Measurements from ENCODE around the gene SLC13A5.
"Not testable (repeated sequence)": the region's sequence is repeated elsewhere in the genome, so short reads cannot be mapped to it uniquely, and the experiment has no call there.

The SLC13A5 gene

DNA sequence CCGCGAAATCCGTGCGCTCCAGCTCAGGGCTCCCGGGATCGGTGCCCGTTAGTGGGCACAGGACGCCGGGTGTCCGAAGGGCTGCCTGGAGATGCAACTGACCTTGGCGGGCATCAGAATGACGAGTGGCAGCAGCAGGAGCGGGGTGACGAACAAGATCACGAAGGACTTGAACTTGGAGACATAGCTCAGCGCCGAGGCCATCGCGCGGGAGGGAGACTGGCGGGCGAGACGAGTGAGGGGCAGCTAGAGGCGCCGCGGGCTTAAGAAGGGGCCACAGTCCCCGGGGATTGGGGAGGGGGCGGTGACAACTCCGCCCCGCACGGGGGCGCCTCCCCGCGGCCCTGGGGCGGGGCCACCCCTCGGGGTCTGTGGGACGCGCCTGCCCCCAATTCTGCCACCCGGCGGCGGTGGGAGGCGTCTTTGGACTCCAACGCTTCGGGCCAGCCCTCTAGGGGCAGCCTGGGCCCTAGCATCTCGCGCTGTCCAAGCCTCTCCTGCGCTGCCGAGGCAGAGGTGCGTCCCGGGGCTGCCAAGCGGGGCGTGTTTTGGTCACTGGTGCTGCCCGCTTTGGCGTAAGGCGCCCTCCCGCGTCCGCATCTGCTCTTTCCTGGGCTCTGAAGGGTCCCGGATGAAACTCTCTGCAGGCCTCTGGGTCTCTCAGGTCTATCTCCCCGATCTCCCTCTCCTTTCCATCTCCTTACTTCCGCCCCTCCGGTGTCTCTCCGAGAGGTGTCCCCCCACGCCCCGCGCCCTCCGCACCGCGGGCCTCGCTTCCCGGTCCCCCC lies at the start of gene SLC13A5:
Gene SLC13A5, minus strand, starts transcription at position 240 of the 788 bp plus-strand sequence. Its CDS starts 36 bp downstream, at position 204.
- peak within 1 kb of the TSS; percentile 64 for H3K4me3 Mint-ChIP-seq

DNA sequence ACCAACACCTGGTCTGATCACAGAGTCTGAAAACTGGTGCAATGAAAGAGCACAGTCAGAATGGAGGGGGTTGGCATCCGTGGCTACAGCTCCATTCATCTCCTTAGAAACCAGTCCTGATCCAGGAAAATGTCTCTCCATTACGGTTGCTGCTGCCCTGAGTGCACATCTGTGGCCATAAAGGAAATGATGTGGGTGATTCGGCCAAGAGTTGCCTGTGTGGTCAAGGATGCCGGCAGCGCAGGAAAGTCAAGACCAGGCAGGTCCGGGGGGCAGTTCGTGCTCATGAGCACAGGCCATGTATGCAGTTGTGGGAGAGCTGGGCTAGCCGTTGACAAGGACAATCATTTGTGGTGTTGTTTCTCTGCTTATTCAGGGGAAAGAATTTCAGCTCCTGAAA lies 48.6 kb upstream of the SLC13A5 start:
- peaks cover 21% of the 10 kb centered on the region for H3K4me1 Mint-ChIP-seq
- H3K27me3 Mint-ChIP-seq, result no peaks in the 10 kb centered on the region
- no peak overlapping the region for H3K27ac Mint-ChIP-seq
- peaks cover 76% of the 10 kb centered on the region for H3K36me3 Mint-ChIP-seq
- no peak for ATAC-seq
- H3K9me3 Mint-ChIP-seq, result peaks cover 14% of the 10 kb centered on the region
- H3K4me3 Mint-ChIP-seq, result no peak overlapping the region

More for the DNA sequence above, at the start of gene SLC13A5:
- no peak within 1 kb of the TSS for H3K27ac Mint-ChIP-seq
- H3K9me3 Mint-ChIP-seq, result no peaks in the 10 kb centered on the region
- H3K4me1 Mint-ChIP-seq, result peaks cover 23% of the 10 kb centered on the region
- H3K27me3 Mint-ChIP-seq, result peaks cover 93% of the 10 kb centered on the region
- H3K36me3 Mint-ChIP-seq, result no peaks in the 10 kb centered on the region
- peak; percentile 64 for ATAC-seq

GRCh38 chr17:6757747-6758146 lies 44.6 kb upstream of the SLC13A5 start:
- ATAC-seq, result no peak
- Mint-ChIP-seq H3K27ac (peak overlapping the region; percentile 93), H3K4me3 (no peak overlapping the region), H3K4me1 (peaks cover 39% of the 10 kb centered on the region), H3K36me3 (peaks cover 36% of the 10 kb centered on the region), H3K27me3 (no peaks in the 10 kb centered on the region), H3K9me3 (no peaks in the 10 kb centered on the region)

- peak overlapping the region; percentile 93 for H3K27ac Mint-ChIP-seq
- peak; percentile 14 for ATAC-seq
- H3K4me1 Mint-ChIP-seq, result peaks cover 39% of the 10 kb centered on the region
- no peaks in the 10 kb centered on the region for H3K27me3 Mint-ChIP-seq
- peaks cover 23% of the 10 kb centered on the region for H3K36me3 Mint-ChIP-seq
- H3K4me3 Mint-ChIP-seq, result peak overlapping the region; percentile 90
- H3K9me3 Mint-ChIP-seq, result no peaks in the 10 kb centered on the region
These were observed 43.4 kb upstream of the SLC13A5 start for GRCh38 chr17:6756425-6757031.

GRCh38 chr17:6755731-6756184 lies 42.6 kb upstream of the SLC13A5 start, which contains the start of gene XAF1:
XAF1 (plus strand) TSS chr17:6756046; CDS start chr17:6756079, 33 bp downstream.
- Mint-ChIP-seq H3K27ac (peak within 1 kb of the TSS; percentile 93), H3K9me3 (no peaks in the 10 kb centered on the region), H3K27me3 (no peaks in the 10 kb centered on the region), H3K4me1 (peaks cover 39% of the 10 kb centered on the region), H3K36me3 (peaks cover 18% of the 10 kb centered on the region), H3K4me3 (peak within 1 kb of the TSS; percentile 90)
- peak; percentile 79 for ATAC-seq

DNA sequence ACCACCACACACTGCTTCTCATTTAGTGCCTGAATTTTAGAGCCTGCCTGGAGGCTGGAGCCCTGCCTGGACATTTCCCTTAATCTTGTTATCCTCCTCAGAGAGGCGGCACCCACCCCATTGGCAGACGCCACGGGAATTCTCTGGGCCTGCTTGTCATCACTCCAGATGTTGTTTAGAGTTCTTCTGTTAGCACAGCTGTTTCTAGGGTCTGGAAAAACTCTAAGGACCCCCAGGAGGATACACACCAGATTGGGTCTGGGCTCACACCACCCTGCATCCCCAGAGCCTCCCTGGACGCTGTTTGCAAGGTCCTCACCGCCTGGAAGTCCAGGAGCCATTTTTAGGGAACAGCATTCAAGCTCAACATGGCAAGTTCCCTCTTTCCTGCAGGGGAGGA lies 42.1 kb upstream of the SLC13A5 start:
- Mint-ChIP-seq H3K27me3 (no peaks in the 10 kb centered on the region), H3K36me3 (peaks cover 14% of the 10 kb centered on the region)

DNA sequence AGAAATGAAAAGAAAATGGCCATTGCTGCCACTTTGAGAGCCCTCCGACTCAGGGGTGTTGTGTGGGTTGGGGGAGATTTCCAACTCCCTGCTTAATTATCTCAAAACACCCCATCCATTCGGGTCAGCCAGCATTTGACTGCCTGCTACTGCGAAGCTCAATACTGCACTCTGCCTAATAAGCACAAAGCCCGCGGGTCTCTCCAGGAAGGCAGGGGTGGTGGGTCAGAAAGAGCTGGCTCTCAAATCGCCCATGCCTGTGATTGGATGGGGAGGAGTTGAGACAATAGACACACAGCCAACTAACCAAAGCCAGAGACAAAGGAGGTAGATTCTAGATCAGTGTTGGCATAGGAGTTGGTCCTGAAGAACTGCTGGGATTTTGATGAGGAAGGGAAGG lies 40.4 kb upstream of the SLC13A5 start:
- Mint-ChIP-seq H3K27me3 (no peaks in the 10 kb centered on the region), H3K4me3 (no peak overlapping the region), H3K36me3 (peaks cover 8% of the 10 kb centered on the region), H3K27ac (no peak overlapping the region), H3K9me3 (no peaks in the 10 kb centered on the region), H3K4me1 (peaks cover 37% of the 10 kb centered on the region)
- peak; percentile 10 for ATAC-seq

More for the DNA sequence above, 42.1 kb upstream of the SLC13A5 start:
- H3K4me1 Mint-ChIP-seq, result peaks cover 39% of the 10 kb centered on the region
- peak overlapping the region; percentile 90 for H3K4me3 Mint-ChIP-seq
- H3K9me3 Mint-ChIP-seq, result no peaks in the 10 kb centered on the region
- peak overlapping the region; percentile 93 for H3K27ac Mint-ChIP-seq
- ATAC-seq, result no peak

DNA sequence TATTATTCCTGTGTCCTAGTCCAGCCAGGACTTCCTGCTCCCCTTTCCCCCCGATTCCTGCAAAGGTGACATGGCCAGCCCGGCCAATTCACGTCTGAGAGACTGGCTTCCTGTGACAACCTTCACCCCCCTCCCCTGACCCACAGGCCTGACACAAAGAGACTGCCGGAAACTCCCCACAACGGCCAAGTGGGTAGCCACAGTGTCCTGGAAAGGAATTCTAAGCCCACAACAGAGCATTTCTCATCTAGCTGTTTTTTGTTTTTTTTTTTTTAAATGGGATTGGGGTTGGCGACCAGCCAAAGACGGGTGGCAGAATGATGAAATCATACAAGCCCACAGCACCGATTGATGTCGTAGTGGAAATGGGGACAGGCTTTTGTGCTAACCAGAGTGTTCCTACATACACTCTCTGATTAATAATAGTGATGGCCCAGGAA lies 39.9 kb upstream of the SLC13A5 start:
- no peak overlapping the region for H3K4me3 Mint-ChIP-seq
- H3K27ac Mint-ChIP-seq, result peak overlapping the region; percentile 6
- ATAC-seq, result no peak
- H3K4me1 Mint-ChIP-seq, result peaks cover 31% of the 10 kb centered on the region
- H3K36me3 Mint-ChIP-seq, result peaks cover 3% of the 10 kb centered on the region
- H3K9me3 Mint-ChIP-seq, result no peaks in the 10 kb centered on the region
- H3K27me3 Mint-ChIP-seq, result no peaks in the 10 kb centered on the region

GRCh38 chr17:6752068-6752909 lies 39.1 kb upstream of the SLC13A5 start:
- peak overlapping the region; percentile 6 for H3K27ac Mint-ChIP-seq
- no peaks in the 10 kb centered on the region for H3K27me3 Mint-ChIP-seq
- H3K9me3 Mint-ChIP-seq, result no peaks in the 10 kb centered on the region
- no peak for ATAC-seq
- peaks cover 24% of the 10 kb centered on the region for H3K4me1 Mint-ChIP-seq
- no peak overlapping the region for H3K4me3 Mint-ChIP-seq
- H3K36me3 Mint-ChIP-seq, result no peaks in the 10 kb centered on the region

DNA sequence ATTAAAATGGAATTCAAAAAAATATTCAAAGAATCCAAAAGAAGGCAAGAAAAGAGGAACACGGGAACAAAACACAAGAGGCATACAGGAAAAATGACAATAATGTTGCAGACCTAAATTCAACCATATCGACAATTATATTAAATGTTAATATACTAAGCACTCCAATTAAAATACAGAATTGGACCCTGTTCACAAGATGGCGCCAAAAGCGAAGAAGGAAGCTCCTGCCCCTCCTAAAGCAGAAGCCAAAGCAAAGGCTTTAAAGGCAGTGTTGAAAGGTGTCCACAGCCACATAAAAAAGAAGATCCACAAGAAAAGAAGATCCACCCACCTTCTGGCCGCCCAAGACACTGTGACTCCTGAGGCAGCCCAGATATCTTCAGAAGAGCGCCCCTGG lies 36.4 kb upstream of the SLC13A5 start:
- Mint-ChIP-seq H3K4me3 (no peak overlapping the region), H3K36me3 (no peaks in the 10 kb centered on the region), H3K27me3 (peaks cover 9% of the 10 kb centered on the region), H3K4me1 (no peaks in the 10 kb centered on the region), H3K9me3 (no peaks in the 10 kb centered on the region), H3K27ac (no peak overlapping the region)
- no peak for ATAC-seq

GRCh38 chr17:6748617-6749016 lies 35.4 kb upstream of the SLC13A5 start:
- no peaks in the 10 kb centered on the region for H3K36me3 Mint-ChIP-seq
- no peaks in the 10 kb centered on the region for H3K9me3 Mint-ChIP-seq
- no peaks in the 10 kb centered on the region for H3K4me1 Mint-ChIP-seq
- peaks cover 18% of the 10 kb centered on the region for H3K27me3 Mint-ChIP-seq
- no peak for ATAC-seq
- no peak overlapping the region for H3K27ac Mint-ChIP-seq
- H3K4me3 Mint-ChIP-seq, result no peak overlapping the region

DNA sequence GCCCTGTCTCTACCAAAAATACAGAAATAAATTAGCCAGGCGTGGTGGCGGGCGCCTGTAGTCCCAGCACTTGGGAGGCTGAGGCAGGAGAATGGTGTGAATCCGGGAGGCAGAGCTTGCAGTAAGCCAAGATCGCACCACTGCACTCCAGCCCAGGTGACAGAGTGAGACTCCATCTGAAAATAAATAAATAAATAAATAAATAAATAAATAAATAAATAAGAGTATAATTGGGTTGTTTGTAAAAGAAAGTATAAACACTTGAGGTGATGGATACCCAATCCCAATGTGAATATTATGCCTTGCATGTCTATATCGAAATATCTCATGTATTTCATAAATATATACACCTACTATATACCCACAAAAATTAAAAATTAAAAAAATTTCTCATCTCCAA lies 33.5 kb upstream of the SLC13A5 start:
- ATAC-seq, H3K4me1 Mint-ChIP-seq, H3K4me3 Mint-ChIP-seq, H3K27ac Mint-ChIP-seq, H3K36me3 Mint-ChIP-seq, H3K9me3 Mint-ChIP-seq: not testable (repeated sequence)
- H3K27me3 Mint-ChIP-seq, result peaks cover 33% of the 10 kb centered on the region

- Mint-ChIP-seq H3K27ac (no peak overlapping the region), H3K36me3 (no peaks in the 10 kb centered on the region), H3K4me1 (no peaks in the 10 kb centered on the region), H3K9me3 (no peaks in the 10 kb centered on the region), H3K27me3 (peaks cover 22% of the 10 kb centered on the region), H3K4me3 (no peak overlapping the region)
- ATAC-seq, result no peak
These were observed 16.4 kb upstream of the SLC13A5 start for GRCh38 chr17:6729531-6729930.

GRCh38 chr17:6724009-6724408 lies 10.8 kb upstream of the SLC13A5 start:
- no peak overlapping the region for H3K27ac Mint-ChIP-seq

GRCh38 chr17:6721744-6722143 lies 8.6 kb upstream of the SLC13A5 start:
- Mint-ChIP-seq H3K27ac (no peak overlapping the region), H3K27me3 (peaks cover 80% of the 10 kb centered on the region), H3K9me3 (no peaks in the 10 kb centered on the region), H3K36me3 (no peaks in the 10 kb centered on the region), H3K4me1 (peaks cover 8% of the 10 kb centered on the region), H3K4me3 (no peak overlapping the region)
- no peak for ATAC-seq

More at GRCh38 chr17:6724009-6724408, 10.8 kb upstream of the SLC13A5 start:
- no peak overlapping the region for H3K4me3 Mint-ChIP-seq
- H3K36me3 Mint-ChIP-seq, result no peaks in the 10 kb centered on the region
- no peaks in the 10 kb centered on the region for H3K9me3 Mint-ChIP-seq
- no peak for ATAC-seq
- H3K27me3 Mint-ChIP-seq, result peaks cover 74% of the 10 kb centered on the region
- peaks cover 8% of the 10 kb centered on the region for H3K4me1 Mint-ChIP-seq

Data from stimulated activated memory B cell treated with anti-CD40 and anti-IgM and Interleukin-4, amounts not matched to agents 10 μg/mL and 1 μg/mL and 100 μg/mL, for 72 hours (primary cell).